NCI-H345 treated with DMSO at 0.1 percent for 48 hours (cell line): ENCODE measurements around the gene SARNP.

Experiments
- DNase-seq: peaks from one replicate; lab custom pipeline; 2025; ENCODE audit not compliant: unreplicated experiment; lab: John Stamatoyannopoulos, UW

SARNP gene

DNA sequence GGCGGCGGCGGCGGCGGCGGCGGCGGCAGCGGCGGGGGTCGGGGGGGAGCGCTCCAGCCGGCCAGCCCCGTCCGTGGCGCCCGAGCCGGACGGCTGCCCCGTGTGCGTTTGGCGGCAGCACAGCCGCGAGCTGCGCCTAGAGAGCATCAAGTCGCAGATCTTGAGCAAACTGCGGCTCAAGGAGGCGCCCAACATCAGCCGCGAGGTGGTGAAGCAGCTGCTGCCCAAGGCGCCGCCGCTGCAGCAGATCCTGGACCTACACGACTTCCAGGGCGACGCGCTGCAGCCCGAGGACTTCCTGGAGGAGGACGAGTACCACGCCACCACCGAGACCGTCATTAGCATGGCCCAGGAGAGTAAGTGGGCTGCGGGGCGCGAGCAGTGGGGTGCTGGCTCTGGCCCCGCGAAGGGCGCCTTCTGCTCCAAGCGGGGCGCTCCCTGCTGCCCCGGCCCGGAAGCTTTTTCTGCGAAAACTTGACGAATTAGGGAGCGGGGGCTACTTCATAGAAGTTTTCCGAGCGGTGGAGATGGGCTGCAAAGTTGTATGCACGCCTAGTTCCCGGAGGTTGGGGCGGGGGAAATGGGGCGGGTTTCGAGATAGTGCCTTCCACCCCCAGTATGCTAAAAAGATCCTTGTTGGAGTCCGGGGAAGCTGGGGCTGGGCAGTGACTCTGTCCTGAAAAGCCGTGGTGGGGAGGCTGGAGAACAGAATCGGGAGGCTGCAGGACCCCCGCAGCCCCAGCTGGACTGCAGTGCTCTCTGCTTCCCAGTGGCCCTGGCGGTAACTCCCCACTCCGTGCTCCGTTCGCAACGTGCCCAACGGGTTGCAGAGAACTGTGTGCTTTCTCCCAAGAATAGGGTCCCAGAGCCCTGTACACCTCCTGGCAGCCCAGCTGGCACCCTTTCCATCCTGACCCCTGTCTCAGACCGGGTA, 73.9 kb downstream of the SARNP start:
- no peak for DNase-seq

DNA sequence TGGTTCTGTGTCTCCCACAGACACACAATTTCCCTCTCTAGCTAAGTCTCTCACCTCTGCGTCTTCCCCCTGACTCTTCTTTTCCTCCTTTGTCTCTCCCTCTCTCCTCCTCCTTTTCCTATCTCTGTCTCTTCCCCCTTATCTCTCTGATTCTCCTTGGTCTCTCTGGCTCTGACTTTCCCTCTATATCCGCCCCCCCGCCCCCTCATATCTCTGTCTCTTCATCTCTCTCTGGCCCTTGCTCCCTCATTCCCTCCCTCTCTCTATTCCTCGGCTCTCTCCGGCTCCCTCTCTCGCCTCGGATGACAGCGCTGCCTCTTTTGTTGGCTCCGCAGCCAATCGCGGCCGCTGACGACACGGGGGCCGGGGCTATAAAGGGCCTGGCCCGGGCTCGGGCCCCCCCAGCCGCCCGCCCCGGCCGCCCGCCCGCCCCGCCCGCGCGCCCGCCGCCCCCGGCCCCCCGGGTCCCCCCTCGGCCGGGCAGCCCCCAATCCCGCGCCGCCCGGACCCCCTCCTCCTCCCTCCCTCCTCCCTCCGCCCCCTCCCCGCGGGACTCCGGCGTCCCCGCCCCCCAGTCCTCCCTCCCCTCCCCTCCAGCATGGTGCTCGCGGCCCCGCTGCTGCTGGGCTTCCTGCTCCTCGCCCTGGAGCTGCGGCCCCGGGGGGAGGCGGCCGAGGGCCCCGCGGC, 74.7 kb downstream of the SARNP start, which contains the start of gene GDF11:
GDF11 (plus strand) TSS at position 404 of the 687 bp plus-strand sequence; CDS start at position 599, 195 bp downstream.
- DNase-seq: peak; percentile 53

DNA sequence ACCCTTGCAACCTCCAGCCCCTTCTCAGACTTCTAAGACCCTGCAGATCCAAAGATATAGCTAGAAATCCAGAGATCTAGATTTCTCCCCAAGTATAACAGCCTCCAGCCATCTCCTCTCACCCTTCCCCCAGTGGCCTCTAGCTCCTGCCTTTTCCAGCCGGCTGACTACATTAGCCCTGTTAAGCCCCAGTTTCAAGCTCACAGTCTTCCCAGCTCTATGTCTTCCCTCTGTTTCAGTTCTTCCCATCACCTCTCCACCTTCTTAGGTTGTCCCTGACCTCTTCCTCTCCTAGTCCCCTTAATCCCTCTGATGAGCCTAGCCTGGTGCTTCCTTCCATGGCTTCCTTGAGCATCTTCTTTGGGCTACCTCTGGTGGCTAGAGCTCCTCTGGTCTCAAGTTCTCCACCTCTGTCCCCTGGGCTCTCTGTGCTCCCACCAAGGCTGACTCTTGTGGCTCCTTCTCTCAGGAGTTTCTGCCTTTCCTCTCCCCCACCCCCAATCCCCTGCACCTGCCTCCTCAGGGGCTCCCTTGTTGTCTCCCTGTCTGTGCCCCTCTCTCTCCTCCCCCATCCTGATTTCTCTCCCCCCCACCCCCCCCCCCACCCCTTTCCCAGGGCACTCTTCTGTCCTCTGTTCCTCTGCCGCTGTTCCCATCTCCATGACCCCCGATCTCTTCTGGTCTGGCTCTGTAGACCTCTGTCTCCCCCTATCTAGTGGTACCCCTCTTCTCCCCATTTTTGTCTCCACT, 75.4 kb downstream of the SARNP start:
- DNase-seq: no peak

DNA sequence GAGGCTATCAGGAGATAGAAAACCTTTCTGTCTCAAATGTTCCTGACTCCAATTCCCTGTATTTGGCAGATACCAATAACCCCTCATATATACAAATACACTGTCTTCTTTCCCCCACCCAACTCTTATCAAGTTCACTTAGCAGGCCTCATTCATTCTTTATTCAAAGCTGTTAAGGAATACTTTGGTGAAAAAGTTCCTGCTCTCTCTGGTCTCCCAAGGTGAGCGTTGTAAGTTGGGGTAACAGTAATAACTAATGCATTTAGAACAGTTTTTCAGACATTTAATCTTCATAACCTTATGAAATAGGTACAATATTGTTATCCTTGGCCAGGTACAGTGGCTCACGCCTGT, 78.5 kb downstream of the SARNP start:
- DNase-seq: no peak

DNA sequence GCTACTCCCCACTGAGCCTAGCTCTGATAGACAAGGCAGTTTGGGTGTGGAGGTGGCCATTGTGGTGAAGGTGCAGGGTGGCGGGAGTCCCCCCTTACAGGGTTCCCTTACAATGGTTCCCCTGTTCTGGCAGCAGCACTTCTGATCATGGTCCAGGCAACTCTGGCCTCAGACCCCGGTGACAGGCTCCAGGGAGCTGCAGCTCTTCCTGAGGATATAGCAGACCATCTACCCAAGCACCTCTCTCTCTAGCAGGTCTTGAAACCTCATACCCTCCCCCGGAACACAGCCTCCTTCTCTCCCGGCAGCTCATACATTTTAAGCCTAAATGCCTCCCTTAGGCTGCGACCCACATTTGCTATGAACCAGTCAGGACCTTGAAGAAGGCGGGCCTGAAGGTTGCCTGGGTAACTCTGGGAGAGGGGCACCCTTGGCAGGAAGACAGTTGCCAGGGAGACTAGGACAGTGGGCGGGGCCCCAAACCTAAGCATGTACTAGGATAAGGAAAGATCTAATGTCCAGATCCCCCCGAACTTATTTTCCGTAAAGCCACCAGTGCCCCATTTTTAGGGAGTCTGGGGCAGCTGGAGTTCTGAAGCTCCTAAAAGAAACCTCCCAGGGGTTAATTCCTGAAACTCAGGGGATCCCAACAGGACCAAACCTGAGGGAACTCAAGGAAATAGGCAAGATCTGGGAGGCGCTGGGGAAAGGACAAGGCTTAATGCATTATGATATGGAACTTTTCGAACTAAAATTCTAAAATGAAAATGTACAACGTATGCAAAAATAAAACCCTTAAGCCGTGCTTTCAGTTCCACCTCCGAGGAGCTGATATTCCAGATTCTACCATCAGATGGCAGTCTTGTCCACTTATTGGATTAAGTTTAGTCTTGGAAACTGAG, 79.2 kb downstream of the SARNP start:
- DNase-seq: peak; percentile 75

DNA sequence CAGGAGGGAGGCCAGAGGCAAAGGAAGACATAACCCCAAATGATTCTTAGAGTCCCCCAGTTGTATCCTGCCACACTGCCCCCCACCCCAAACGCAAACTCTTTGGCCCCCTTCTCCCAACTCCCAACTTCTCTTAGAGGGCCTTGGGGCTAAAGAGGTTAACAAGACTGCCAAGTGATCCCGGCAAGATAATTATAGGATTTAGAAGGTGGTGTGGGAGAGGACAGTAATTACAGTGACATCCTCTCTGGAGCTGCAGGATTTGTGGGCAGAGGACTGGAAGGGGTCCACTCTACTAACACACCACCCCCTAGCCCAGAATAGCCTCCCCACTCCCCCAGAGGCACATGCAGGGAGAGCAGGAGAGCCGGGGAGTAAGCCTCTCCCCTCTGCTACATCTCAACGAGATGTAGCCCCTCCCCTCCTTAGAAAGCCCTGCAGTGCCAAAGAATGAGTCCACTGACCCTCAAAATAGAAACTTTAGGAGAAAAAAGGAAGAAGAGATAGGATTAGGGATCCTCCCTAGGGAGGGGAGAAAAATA, 79.9 kb downstream of the SARNP start:
- DNase-seq: no peak

DNA sequence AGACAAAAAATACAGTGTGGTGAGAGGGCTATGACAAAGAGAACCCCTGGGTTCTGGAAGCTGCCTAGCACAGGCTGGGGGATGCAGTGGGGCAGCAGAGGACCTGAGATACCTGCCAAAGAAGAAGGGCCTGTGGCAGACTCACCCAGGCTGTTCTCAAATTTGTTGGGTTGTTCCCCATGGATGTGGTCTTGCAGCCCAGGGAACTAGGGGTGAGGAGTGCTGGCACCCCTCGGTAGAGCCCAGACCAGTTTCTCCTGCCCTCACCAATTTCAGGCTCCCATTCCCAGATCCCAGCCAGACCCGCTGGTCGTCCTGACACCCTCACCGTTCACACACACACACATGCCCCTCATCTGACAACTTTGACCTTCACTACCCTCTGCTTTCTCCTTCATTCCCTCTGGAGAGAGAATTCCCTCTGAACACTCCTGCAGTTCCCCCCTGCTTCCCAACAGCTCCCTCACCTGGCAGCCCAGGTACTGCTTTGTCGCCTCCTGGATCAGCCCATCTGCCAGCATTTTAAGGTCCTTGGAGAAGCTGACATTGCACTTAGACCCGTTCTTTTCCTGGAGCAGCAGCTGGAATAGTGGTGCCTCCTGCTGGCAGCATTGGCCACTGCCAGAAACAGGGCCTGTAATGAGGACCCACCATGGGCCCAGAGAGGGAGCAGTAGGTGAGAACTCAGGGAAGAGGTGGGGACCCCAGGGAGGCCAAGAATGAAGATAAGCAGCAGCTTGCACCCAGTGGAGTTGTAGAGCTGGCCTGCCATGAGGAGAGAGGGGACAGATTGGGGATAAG, 80.5 kb downstream of the SARNP start:
- peak; percentile 26 for DNase-seq

DNA sequence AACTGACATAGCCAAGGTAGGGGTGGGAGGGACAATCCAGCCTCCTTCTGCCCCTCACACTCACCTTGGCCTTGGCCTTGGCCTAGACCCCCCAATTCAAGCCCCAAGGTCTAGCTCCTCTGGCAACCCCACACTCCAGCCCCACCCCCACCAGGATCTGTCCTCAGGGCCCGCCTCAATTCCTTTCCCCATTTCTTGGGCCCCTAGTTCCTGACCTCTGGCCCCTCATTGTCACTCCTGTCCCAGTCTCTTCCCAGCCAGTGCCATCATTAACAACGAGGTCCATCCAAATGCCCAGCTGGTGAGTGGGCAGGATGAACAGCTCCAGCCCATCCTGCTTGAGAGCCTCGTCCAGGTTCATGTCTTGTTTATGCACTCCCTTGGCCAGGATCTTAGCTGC, 81.4 kb downstream of the SARNP start:
- no peak for DNase-seq

DNA sequence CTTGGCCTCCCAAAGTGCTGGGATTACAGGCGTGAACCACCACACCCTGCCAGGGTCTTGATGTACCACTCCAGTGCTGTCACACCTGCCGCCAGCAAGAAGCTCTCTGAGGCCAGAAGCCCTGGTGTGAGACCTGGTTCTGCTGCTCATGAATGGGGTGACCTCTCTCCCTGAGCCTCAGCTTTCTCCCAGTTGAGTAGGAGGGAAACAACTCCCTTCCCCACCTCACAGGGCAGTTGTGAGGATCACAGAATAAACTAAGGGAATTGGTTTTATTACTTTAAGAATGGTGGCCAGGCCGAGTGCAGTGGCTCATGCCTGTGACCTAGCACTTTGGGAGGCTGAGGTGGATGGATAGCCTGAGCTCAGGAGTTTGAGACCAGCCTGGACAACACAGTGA, 82.9 kb downstream of the SARNP start:
- no peak for DNase-seq

DNA sequence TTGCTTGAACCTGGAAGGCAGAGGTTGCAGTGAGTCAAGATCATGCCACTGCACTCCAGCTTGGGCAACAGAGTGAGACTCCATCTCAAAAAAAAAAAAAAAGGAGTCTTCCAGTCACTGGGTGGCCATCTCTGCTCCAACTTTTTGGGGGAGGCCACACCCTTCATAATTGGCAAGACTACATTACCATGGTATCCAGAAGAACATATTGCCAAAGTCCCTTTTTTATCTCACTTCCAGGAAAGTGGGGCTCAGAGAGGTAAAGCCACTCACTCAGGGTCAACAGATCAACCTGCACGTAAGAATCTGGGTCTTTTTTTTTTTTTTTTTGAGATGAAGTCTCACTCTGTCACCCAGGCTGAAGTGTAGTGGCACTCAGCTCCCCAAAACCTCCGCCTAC, 83.7 kb downstream of the SARNP start:
- no peak for DNase-seq

DNA sequence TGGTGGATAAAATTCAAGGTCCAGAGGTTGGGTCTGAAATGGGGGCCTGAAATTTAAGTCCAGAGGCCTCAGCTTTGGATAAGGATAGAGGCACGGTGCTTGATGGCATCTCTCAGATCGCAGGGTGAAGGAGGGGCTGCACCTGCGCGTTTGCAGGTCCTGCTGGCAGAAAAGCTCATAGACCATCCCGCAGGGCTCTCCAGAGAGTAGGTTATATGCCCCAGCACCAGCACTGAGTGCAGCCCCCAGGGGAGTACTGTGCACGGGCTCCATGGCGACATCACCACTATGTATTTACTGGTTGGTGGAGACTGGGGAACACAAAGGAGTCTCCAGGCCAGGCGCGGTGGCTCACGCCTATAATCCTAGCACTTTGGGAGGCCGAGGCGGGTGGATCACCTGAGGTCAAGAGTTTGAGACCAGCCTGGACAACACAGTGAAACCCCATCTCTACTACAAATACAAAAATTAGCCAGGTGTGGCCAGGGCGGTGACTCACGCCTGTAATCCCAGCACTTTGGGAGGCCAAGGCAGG, 84.4 kb downstream of the SARNP start:
- no peak for DNase-seq

DNA sequence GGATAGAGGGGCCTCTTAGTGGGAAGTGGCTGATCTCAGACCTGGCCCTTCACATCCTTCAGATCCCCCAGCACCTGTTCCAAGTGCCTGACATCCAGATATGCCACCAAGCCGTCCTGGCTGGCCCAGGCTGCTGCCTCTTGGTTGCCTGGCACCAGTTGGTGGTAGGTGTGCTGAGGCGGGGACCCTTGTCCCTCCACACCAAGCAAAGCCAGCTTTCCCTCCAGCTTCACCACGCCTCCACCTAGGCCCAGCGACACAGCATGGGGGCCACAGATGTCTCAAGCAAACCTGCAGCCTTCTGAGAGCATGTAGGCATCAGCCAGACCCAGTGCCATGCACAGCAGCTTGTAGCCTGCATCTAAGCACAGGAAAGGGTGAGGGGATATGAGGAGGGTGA, 85.2 kb downstream of the SARNP start:
- no peak for DNase-seq

DNA sequence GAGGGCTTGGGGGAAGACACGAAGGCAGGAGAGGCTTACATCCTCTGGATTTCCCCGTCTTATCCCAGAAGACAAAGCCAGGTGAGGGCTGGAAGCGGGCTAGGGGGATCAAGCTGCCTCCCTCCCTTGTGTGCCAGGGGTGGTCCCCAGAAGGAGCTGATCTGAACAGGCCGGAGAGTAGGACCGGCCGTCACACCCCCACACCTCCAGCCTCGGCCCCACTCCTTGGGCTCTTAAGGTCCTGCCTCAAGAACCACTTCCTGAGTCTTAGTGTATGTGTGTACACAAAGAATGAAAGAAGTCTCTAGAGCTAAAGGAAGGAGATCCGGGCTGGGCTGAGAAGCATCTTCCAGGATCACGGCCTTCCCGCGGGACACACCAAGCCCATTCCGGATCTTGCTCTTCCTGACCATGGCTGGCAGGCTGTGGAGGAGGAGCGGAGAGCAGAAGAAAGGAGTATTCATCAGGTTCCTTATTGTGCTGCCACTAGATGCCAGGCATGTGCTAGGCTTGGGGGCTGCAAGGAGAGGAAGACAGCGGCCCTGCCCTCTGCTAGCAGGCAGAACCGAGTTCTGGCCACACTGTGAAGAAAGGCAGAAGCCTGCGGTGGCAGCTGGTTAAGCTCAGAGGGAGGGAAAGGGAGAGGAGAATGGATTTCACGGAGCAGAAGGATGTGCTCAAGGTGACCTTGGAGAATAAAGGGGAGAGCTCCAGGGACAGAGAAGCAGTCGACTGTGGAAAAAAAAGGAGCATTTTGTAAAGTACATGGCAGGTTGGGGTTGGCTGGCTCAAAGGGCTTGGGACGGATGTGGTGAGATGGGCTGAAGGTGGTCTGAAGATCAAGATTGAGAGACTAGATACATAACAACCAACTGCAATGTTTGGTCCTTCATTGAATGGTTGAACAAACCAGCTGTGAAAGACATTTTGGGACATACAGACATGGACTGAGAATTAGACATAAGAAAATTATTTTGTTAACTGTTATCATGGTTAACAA, 87.4 kb downstream of the SARNP start:
- DNase-seq: no peak

DNA sequence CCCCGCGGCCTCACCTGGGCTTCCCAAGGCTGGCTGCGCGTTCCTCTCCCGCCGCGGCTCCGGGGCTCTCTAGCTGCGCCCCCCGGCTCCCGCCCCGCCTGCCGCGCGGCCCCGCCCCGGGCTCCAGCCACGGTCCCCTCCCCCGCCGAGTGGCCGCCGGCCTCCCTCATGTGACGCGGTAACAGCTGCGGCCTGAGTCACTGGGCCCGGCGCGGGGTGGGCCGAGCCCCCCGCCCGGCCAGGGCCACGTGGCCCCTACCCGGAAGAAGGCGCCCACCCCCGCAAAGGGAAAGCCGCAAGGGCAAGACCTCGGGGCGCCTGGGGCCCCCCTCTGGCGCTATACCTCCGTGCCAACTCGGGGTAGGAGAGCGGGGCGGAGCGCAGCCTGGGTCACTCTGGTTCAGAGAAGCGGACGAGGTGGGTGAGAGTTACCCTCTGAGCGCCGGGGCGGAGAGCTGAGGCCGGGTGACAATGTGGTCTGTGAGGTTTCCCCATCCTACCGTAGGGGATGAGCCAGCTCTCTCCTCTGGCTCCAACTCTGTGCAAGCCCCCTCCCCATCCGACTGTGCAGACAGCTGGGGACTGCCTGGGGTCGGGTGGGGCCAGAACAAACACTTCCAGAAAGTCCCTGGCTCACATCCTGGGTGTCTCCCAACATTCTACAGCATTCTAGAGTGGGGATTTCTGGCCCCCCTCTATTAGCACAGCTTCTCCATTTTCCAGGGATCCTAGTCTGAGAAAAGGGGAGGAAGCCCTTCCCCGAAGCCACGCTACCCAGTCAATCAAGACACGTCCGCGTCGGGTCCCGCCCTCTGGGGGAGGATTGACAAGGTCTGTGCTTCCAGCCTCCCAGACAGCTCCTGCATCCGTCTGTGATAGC, 88.3 kb downstream of the SARNP start, which contains the start of gene CD63:
CD63 (minus strand) TSS at position 71 of the 880 bp plus-strand sequence. CDS start 668 bp downstream, outside the sequence.
- peak; percentile 56 for DNase-seq

DNA sequence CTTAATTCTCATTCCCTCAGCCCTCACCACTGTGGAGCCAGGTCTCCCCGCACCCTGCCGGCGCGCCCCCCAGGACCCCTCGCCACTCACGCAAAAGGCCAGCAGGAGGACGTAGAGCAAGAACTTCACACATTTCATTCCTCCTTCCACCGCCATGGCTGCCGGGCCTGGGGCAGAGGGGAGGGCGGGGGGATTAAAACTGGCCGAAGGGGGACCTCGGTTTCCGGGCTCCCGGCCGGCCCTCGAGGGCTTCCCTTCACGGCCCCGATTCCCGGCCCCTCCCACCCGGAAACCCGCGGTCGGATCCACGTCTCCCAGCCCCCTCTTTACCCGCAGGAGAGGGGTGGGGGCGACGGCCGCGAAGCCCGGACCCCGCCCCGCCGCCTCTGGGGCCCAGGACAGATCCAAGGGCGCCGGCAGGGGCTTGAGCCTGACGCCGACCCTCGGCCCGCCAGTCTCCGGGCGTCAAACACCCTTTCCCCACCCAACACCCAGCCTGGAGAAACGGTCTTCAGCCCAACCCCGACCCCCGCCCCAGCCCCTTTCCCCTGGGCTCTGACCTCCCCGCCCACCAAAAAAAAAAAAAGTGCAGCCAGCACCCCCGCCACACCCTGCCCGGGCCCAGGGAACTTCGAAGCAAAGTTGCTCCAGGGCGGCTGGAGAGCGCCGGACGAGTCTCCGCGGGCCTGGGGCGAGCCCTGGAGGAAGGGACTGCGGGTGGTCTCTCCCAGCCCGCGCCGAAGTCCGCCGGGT, 89.2 kb downstream of the SARNP start:
- DNase-seq: no peak

DNA sequence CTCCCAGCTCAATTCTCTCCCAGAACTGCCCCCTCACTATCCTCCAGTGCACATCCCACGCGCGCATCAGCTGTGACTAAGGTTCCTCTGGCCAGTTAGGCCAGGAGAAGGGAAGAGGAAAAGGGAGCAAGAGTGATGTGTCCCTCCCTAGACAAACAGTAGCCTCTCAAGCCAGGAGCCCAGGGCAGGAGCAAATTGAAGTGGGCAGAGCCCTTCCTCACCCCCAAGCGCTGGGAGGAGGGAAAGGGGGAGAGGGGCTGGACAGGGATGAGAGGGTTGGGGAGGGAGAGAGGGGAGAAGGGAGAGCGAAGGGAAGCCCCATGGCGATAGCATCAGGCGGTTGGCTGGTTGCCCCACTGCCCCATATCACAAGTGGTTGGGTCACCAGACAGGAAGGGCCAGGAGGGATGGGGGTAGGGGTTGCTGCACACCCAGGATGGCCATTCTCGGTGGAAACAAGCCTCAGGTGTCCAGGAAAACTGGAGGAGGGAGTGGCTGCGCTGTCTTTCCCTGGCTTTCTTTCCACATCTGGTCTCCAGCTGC, 89.8 kb downstream of the SARNP start:
- DNase-seq: no peak
